Measurements from ENCODE around the gene SPSB4. TPM values are rescaled to one million over a fixed set of nuclear protein-coding genes. Genes with fewer than 3 reads are reported as not detected.

SPSB4 gene
- total and polyA plus RNA-seq, 10 of the 15 experiments (the other 5 are each of a cell fraction or from before 2014, with no cell fraction given) = not detected

GRCh38 chr3:141076797-141077571 lies 25.8 kb downstream of the SPSB4 start (continued):
- TF ChIP-seq SMAD1 (IDR thresholded peaks at IDR 0.05; ENCODE audit: low read depth, partially characterized antibody) (no peak), PKNOX1 (IDR thresholded peaks at IDR 0.05) (no peak)

- no peaks in the 10 kb centered on the region for H3K36me3 ChIP-seq (ENCODE audit: control insufficient read depth in 2 of 2, insufficient read depth in 2 of 2, low read length in 1 of 2)
- WGBS (ENCODE audit: insufficient coverage, insufficient replicate concordance, low lambda C conversion rate, missing lambda C conversion rate) = 26% methylated on average over 6 of the region's 6 CpGs
- POLR2A ChIA-PET = no interaction called here
- H2AFZ ChIP-seq (ENCODE audit: control insufficient read depth, low read depth, low read length) = no peak overlapping the region
- peaks cover 0 to 5% of the 10 kb centered on the region in 2 experiments; a peak in 2 of 4 replicates for H3K27me3 ChIP-seq (replicated peaks in 1 of 2; ENCODE audit: control insufficient read depth in 2 of 2, insufficient read depth in 2 of 2, low read length in 1 of 2)
- H3K4me2 ChIP-seq (ENCODE audit: control insufficient read depth, insufficient read depth) = no peak overlapping the region
- no peak overlapping the region for H3K9ac ChIP-seq (ENCODE audit: control insufficient read depth, insufficient read depth, low read length)
- H3K9me3 ChIP-seq (replicated peaks; ENCODE audit: control insufficient read depth, insufficient read depth, low read length) = no peaks in the 10 kb centered on the region
- H3K27ac ChIP-seq (ENCODE audit: control insufficient read depth, insufficient read depth) = no peak overlapping the region
- no peaks in the 10 kb centered on the region for H3K4me1 ChIP-seq (ENCODE audit: control insufficient read depth, insufficient read depth, low read length)
- TF ChIP-seq NFYB (IDR thresholded peaks at IDR 0.05; ENCODE audit: insufficient read depth, low read depth, low read length) = no peak
- no peak for TF ChIP-seq ZNF622 (IDR thresholded peaks at IDR 0.05)
- no peak for TF ChIP-seq BHLHE40 (IDR thresholded peaks at IDR 0.05; ENCODE audit: borderline replicate concordance in 1 of 2, low read depth in 2 of 2, low read length in 1 of 2)
- no peak for TF ChIP-seq NR2F1 (conservative IDR thresholded peaks at IDR 0.05)
- TF ChIP-seq ZNF384 (IDR thresholded peaks at IDR 0.05; ENCODE audit: borderline replicate concordance, low read depth, low read length) = no peak
- TF ChIP-seq BACH1 (IDR thresholded peaks at IDR 0.05; ENCODE audit: borderline replicate concordance) = no peak
- TF ChIP-seq NFYA (IDR thresholded peaks at IDR 0.05; ENCODE audit: borderline replicate concordance, low read depth, low read length) = no peak
- no peak for TF ChIP-seq MAX (IDR thresholded peaks at IDR 0.05; ENCODE audit: low read depth, low read length)
- no peak for TF ChIP-seq TBL1XR1 (IDR thresholded peaks at IDR 0.05; ENCODE audit: low read depth, low read length)
- TF ChIP-seq SMAD1 (IDR thresholded peaks at IDR 0.05; ENCODE audit: low read depth, partially characterized antibody) = no peak
- TF ChIP-seq FOXK2 (IDR thresholded peaks at IDR 0.05) = no peak
- no peak for TF ChIP-seq NKRF (conservative IDR thresholded peaks at IDR 0.05)
- no peak for TF ChIP-seq RBBP5 (conservative IDR thresholded peaks at IDR 0.05)
- no peak for TF ChIP-seq IKZF2 (IDR thresholded peaks at IDR 0.05)
- no peak for TF ChIP-seq PBX3 (IDR thresholded peaks at IDR 0.05; ENCODE audit: insufficient replicate concordance, low read depth, low read length)
- TF ChIP-seq ZNF217 (IDR thresholded peaks at IDR 0.05) = no peak
- TF ChIP-seq CHD2 (IDR thresholded peaks at IDR 0.05; ENCODE audit: borderline replicate concordance, low read depth, low read length) = no peak
- TF ChIP-seq EED (IDR thresholded peaks at IDR 0.05; ENCODE audit: low read depth) = no peak
- DNase-seq (ENCODE audit: low read depth, low spot score) (no peak), ATAC-seq (no peak), FAIRE-seq (no peak)
- in situ Hi-C loops (cut with MboI) = no loop called here
- no peak overlapping the region for H3K4me3 ChIP-seq
- BruUV-seq (replicated peaks) = no TSS peak
- RAD21 ChIA-PET (ENCODE audit: unreplicated experiment) = no interaction called here
- CTCF ChIA-PET = interaction anchor here (0.9 kb wide), 1 partner anchor 170 kb away, joined by 3 read pairs; no protein-coding TSS in a partner anchor
- intact Hi-C loops (cut with micrococcal nuclease; ENCODE audit: unreplicated experiment) = no loop called here
- H4K20me1 ChIP-seq (ENCODE audit: control insufficient read depth, insufficient read depth) = no peaks in the 10 kb centered on the region; the same call in 1 of the 2 replicates
- no peaks in the 10 kb centered on the region for H3K79me2 ChIP-seq (ENCODE audit: control insufficient read depth, insufficient read depth, low read length)
- SMC1A ChIA-PET (ENCODE audit: uncharacterized antibody, unreplicated experiment) = no interaction called here
Observed at GRCh38 chr3:141077631-141078030, 26.5 kb downstream of the SPSB4 start.

All from GM12878 (cell line).